Right lobe of liver (tissue), 4 donors: ENCODE measurements around the gene PLCB1.

ENCODE experiments used
- CTCF ChIP-seq, 4 donors: fragments of 200-600 bp in 3 of 4; fragments of 450-650 bp in 1 of 4; IDR thresholded peaks; one replicate each; pipeline versions ENCODE4 v1.5.1 to v1.8.0; 2016 to 2022; ENCODE audit warnings: antibody characterized with exemption in 4 of 4, mild to moderate bottlenecking in 2 of 4
- POLR2A ChIP-seq: fragments of 450-650 bp; IDR thresholded peaks from one replicate; pipeline ENCODE4 v1.6.1; 2017; ENCODE audit warnings: antibody characterized with exemption, mild to moderate bottlenecking
- donor health status: DM: no; HTN: no; CAD: no.
- donor health status: DM: no; HTN: no; CAD: no.
- donor health status: DM: no; HTN: yes; CAD: no.

GRCh38 chr20:8602389-8603116 lies 470.5 kb downstream of the PLCB1 start:
- no peak for TF ChIP-seq CTCF (IDR thresholded peaks at IDR 0.05)
- no peak for TF ChIP-seq POLR2A
